Measurements from ENCODE around the gene MTF2.

The MTF2 gene

GRCh38 chr1:93087532-93087931 lies 8.4 kb downstream of the MTF2 start:
- no peak for DNase-seq

GRCh38 chr1:93093332-93094006 lies 14.4 kb downstream of the MTF2 start:
- no peak for DNase-seq

- DNase-seq = no peak
These were observed 16.9 kb downstream of the MTF2 start for GRCh38 chr1:93095804-93096585.

- no peak for DNase-seq
These were observed 23.1 kb downstream of the MTF2 start for GRCh38 chr1:93102142-93102541.

- no peak for DNase-seq
These were observed 27.1 kb downstream of the MTF2 start for GRCh38 chr1:93106226-93106625.

GRCh38 chr1:93107395-93107794 lies 28.3 kb downstream of the MTF2 start:
- DNase-seq = no peak

- no peak for DNase-seq
These were observed 29.3 kb downstream of the MTF2 start for GRCh38 chr1:93108335-93108734.

GRCh38 chr1:93109578-93109977 lies 30.5 kb downstream of the MTF2 start:
- no peak for DNase-seq

- DNase-seq = no peak
These were observed 32.0 kb downstream of the MTF2 start for GRCh38 chr1:93111065-93111464.

GRCh38 chr1:93111561-93111960 lies 32.5 kb downstream of the MTF2 start:
- DNase-seq = no peak

- no peak for DNase-seq
These were observed 34.0 kb downstream of the MTF2 start for GRCh38 chr1:93113127-93113526.

GRCh38 chr1:93114391-93114790 lies 35.3 kb downstream of the MTF2 start:
- DNase-seq = no peak

GRCh38 chr1:93120614-93121013 lies 41.5 kb downstream of the MTF2 start:
- no peak for DNase-seq

GRCh38 chr1:93123201-93123783 lies 44.2 kb downstream of the MTF2 start:
- DNase-seq = no peak

- DNase-seq = no peak
These were observed 45.7 kb downstream of the MTF2 start for GRCh38 chr1:93124556-93125355.

- DNase-seq = no peak
These were observed 50.5 kb downstream of the MTF2 start for GRCh38 chr1:93129507-93130099.

- no peak for DNase-seq
These were observed 53.6 kb downstream of the MTF2 start for GRCh38 chr1:93132638-93133037.

- no peak for DNase-seq
These were observed 57.4 kb downstream of the MTF2 start for GRCh38 chr1:93136445-93136844.

- no peak for DNase-seq
These were observed 58.7 kb downstream of the MTF2 start for GRCh38 chr1:93137604-93138292.

GRCh38 chr1:93140106-93140505 lies 61.0 kb downstream of the MTF2 start:
- no peak for DNase-seq

GRCh38 chr1:93142161-93142560 lies 63.1 kb downstream of the MTF2 start:
- DNase-seq = no peak

- DNase-seq = no peak
These were observed 64.1 kb downstream of the MTF2 start for GRCh38 chr1:93143136-93143535.
